T47D (cell line): ENCODE data around the gene SOX1.

ENCODE experiments used
- DNase-seq, 2 experiments: peaks; one replicate each; pipeline versions ENCODE4 v3.0.0 to v3.0.0-alpha.2; 2011 to 2012; ENCODE audit warnings: low read depth in 1 of 2, low spot score in 1 of 2
- JUND ChIP-seq: IDR thresholded peaks from 2 replicates; pipeline ENCODE4 v1.6.1; 2012; ENCODE audit warnings: low read depth
- in situ Hi-C: cut with HindIII; loops from 2 replicates; pipeline ENCODE4 v1.10.0; 2016; ENCODE audit warnings: low sequenced_read_pairs, low pct_unique_long_range_greater_than_20kb

Gene SOX1

GRCh38 chr13:112096959-112097358, 30.0 kb downstream of the SOX1 start:
- TF ChIP-seq JUND: no peak
- DNase-seq: no peak
- in situ Hi-C loops: no loop called here

GRCh38 chr13:112097770-112098169, 30.8 kb downstream of the SOX1 start:
- in situ Hi-C loops: no loop called here
- TF ChIP-seq JUND: no peak
- no peak for DNase-seq

GRCh38 chr13:112098699-112099098, 31.8 kb downstream of the SOX1 start:
- in situ Hi-C loops: no loop called here

GRCh38 chr13:112101360-112101930, 34.5 kb downstream of the SOX1 start:
- TF ChIP-seq JUND: no peak
- in situ Hi-C loops: no loop called here
- DNase-seq: no peak

More at GRCh38 chr13:112098699-112099098, 31.8 kb downstream of the SOX1 start:
- DNase-seq: no peak
- TF ChIP-seq JUND: no peak

DNA sequence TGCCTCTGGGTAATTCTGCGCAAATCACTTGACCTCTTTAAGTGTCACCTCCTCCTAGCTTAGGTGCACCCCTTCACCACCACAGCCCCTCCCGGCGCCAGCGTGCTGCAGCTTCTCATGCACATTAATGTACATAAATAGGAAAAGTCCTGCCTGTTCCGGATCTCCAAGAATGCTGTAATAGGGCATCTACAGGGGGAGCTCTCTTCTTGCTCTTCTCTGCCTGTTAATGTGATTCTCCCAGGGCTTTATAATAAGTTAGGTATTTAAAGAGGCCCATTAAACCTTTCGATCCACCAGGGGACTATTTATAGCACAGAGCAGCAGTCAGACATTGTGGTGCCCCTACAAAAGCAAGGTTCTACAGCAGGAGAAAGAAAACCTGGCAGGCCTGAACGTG, 35.3 kb downstream of the SOX1 start:
- in situ Hi-C loops: no loop called here
- TF ChIP-seq JUND: no peak
- peak; percentile 4 to 30 for DNase-seq

DNA sequence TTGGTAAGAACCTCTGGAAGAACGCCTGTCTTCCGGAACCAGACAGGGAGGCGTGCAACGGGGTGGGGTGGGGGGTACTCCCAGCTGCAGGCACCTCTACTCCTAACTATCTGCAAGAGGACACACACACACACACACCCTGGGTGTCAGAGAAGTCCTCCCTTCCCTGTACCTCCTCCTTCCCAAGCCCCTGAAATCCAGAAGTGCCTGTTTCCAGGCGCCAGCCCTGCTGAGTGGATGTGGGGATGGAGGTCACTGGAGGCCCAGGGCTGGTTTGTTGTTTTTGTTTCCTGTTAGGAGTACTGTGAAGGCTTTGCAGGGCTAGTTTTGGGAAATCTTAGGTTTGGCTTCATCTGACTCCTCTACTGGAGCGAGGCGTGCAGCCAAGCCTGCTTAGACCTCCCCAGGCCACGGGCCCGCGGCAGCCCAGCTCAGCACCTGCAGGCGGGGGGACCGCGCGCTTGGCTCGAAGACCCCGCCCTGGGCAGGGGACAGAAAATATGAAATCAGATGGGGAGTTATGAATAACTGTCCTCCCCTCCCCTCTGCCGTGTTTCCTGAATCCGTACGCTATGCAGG, 36.4 kb downstream of the SOX1 start:
- DNase-seq: no peak
- TF ChIP-seq JUND: no peak
- in situ Hi-C loops: no loop called here

GRCh38 chr13:112103961-112104880, 37.3 kb downstream of the SOX1 start:
- no peak for DNase-seq
- in situ Hi-C loops: no loop called here
- TF ChIP-seq JUND: no peak

GRCh38 chr13:112104881-112105234, 37.9 kb downstream of the SOX1 start:
- in situ Hi-C loops: no loop called here
- TF ChIP-seq JUND: no peak
- DNase-seq: no peak

- no peak for TF ChIP-seq JUND
- no peak for DNase-seq
- in situ Hi-C loops: no loop called here
These were observed 38.3 kb downstream of the SOX1 start for GRCh38 chr13:112105244-112105681.

DNA sequence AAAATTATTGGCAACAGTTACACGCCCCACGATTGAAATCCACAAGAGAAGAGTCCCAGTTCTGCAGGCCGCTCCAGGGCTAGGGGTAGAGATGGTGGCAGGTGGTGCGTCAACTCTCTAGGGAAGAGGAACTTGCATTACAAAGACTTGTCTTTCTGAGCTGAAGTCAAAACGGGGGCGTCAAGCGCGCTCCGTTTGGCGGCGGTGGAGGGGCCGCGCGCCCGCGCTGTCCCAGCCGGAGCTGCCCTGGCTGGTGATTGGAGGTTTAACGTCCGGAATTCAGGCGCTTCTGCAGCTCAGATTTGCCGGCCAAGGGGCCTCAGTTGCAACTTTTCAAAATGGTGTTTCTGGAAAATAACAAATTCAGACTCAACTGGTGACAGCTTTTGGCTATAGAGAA, 38.9 kb downstream of the SOX1 start:
- no peak for TF ChIP-seq JUND
- no peak for DNase-seq
- in situ Hi-C loops: no loop called here

GRCh38 chr13:112106478-112107141, 39.7 kb downstream of the SOX1 start:
- in situ Hi-C loops: no loop called here
- DNase-seq: no peak
- no peak for TF ChIP-seq JUND

DNA sequence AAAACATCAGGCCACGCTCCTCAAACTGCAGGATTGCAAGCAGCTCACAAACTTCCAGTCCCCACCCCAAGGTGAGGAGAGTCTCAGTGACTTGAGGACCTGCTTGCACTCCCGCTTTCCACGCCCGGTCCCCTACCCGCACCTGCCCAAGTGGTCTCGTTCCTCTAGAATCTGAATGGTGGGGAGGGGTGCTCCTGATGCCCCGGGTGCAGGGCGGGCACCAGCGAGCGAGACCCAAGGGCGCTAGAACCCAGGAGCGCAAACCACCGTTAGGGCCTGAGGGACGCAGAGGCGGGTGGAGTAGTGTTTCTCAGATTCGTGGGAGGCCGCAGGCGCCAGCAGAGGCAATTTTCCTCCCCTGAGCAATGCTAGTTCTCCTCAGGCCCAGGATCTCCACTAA, 40.3 kb downstream of the SOX1 start:
- in situ Hi-C loops: no loop called here
- TF ChIP-seq JUND: no peak
- no peak for DNase-seq

DNA sequence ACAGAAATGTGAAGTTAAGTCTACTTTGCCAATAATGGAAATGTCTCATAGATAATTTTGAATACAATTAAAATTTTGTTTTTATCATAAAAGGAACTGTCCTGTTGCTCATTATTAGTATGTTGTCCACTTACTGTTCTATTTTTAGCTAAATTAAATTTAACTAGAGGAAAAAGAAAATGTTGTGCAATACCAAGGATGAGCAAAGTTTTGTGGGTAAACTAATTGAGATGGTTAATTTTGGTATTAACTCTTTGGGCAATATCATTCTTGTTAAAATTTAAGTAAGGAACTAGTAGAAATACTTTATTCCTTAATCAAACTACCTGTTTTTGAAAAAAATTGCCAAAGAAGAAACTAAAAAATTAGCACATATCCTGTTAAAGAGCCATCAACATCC, 43.5 kb downstream of the SOX1 start:
- in situ Hi-C loops: no loop called here
- DNase-seq: no peak
- no peak for TF ChIP-seq JUND
